A673 (cell line): ENCODE results near the gene FAIM2.

Experiments used
- CTCF ChIP-seq: fragments of 300-800, 200-600 bp; sonication (generic); conservative IDR thresholded peaks from 2 replicates; pipeline ENCODE4 v1.5.1; 2017; ENCODE audit warnings: low read depth, mild to moderate bottlenecking, antibody characterized with exemption, low read length, moderate library complexity, mixed read lengths
- EZH2 ChIP-seq: fragments of 200-600 bp; sonication (generic); IDR thresholded peaks from 2 replicates; pipeline ENCODE4 v1.6.1; 2017; ENCODE audit warnings: borderline replicate concordance, low read depth, mild to moderate bottlenecking, mixed read lengths, antibody characterized with exemption, low read length; ENCODE audit not compliant: poor library complexity, severe bottlenecking

- no peak for TF ChIP-seq CTCF
- no peak for TF ChIP-seq EZH2
Observed at GRCh38 chr12:49865109-49865781, 38.5 kb downstream of the FAIM2 start.
